ENCODE measurements around the gene GRM6.

Gene GRM6

DNA sequence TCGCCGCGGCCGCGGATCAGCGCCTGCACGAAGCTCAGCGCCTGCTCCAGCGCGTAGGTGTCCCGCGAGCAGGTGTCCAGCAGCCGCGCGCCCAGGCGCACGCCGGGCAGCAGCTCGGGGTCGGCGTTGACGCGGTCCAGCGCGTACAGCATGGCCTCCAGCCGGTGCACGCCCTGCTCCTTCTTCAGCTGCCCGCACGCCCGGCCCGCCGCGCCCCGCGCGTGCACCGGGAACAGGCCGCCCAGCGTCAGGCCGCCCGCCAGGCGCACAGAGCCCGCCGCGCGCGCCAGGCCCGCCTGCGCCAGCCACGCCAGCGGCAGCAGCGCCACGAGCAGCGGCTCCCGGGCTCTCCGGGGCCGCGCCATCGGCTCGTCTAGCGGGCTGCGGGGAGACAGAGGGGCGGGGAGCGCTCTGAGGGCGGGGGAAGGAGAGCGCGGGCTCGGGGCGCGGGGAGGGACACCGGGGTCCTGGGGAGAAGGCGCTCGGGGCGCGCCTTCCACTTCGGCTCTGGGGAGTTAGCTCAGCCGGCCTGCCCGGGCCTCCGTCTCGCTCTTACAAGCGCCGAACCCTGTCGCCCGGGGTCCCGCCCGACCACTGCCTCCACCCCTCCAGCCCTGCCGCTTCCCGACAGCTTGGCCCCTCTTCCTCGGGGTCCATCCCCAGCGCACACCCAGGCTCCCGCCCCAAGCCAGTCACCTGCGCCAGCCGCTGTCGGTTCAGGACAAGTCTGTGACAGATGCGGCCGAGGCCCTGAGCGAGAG, at the start of gene GRM6:
TSS of gene GRM6 (minus strand) at position 741 of the 761 bp plus-strand sequence. CDS start at position 365, 376 bp downstream.
- ATAC-seq, result no peak

DNA sequence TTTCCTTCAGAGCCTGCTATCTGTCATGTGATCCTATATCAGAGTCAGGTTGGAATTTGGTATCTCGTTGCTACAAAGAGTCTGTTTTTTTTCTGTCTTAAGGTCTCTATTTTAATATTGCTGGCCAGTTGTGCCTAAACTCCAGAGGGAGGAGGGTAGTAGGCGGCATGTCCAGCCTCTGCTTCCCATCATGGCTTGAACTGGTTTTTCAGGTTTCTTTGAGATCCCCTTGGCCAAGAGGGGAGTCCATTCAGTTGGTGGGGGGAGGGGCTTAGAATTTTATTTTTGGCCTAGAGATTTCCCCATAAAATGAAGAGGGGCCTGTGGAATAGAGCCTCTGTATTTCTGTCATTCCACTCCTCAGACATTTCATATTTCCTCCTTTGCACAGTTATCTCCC, 49.6 kb upstream of the GRM6 start:
- ATAC-seq, result no peak

DNA sequence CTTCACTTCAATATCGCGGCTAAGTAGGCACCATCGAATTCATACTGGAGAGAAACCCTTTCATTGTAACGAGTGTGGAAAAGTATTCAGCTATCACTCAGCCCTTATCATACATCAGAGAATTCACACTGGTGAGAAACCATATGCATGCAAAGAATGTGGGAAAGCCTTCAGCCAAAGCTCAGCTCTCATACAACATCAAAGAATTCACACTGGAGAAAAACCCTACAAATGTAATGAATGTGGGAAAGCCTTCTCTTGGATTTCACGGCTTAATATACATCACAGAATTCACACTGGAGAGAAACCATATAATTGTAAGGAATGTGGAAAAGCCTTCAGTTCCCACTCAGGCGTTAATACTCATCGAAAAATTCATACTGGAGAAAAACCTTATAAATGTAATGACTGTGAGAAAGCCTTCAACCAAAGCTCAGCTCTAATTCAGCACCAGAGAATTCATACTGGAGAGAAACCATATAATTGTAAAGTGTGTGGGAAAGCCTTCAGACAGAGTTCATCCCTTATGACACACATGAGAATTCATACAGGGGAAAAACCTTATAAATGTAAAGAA, 38.0 kb upstream of the GRM6 start:
- no peak for ATAC-seq

DNA sequence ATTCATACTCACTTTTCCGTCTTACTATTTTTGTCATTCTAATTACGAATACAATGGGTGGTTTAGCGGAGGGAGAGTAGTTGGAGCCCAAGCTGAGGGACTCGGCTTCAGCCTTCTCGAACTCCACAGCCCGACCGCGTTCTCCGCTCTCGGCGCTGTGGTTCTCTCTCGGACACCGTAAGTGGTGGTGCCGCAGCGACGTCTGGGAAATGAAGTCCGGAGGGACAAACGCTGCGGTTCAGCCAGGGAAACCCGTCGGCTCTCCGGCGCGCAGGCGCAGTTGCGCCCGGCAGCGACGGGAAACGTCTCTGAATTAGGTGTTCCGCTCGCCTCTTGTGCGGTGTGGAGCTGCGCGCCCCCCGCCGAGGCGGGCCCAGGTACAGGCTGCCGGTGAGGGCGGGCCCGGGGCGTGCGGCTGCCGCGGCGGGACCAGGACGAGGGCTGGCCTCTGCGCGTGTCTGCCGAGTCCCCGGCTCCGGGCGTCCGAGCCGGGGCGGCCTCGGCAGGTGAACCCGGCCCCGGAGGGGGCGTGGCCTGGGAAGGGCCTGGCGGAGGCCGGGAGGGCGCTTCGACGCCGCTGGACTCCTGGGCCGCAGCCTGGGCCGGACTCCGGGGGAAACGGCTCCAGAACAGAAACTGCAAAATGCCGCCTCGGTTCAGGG, 28.5 kb upstream of the GRM6 start, which contains the start of gene ZNF879:
TSS of gene ZNF879 (plus strand) at position 277 of the 662 bp plus-strand sequence. CDS start 1,201 bp downstream, outside the sequence.
- peak; percentile 97 for ATAC-seq

GRCh38 chr5:179008667-179009066, 13.5 kb upstream of the GRM6 start:
- ATAC-seq, result no peak

- no peak for ATAC-seq
Observed at GRCh38 chr5:179006564-179006963, 11.4 kb upstream of the GRM6 start.

DNA sequence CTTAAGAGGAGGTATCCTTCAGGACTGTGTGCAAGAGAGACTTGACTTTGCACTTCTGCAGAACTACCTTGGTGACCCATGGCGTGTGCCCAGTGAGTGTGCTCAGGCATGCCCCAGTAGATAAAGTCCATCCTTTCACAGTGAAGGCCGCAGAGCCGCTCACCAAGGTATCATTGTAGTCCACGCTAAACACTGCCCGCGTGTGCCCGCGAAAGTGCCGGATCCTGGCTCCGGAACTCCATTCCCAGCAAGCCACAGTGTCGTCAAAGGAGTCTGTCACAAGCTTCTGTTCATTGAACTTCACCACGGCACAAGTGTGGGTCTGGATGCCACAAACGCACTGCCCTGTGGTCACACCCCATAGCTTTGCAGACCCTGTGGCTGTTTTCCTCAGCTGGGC, 3.3 kb upstream of the GRM6 start:
- ATAC-seq, result no peak

GRCh38 chr5:178997191-178997590, 2.1 kb upstream of the GRM6 start:
- ATAC-seq, result no peak

- ATAC-seq, result no peak
Observed at GRCh38 chr5:178996156-178996555, 1.0 kb upstream of the GRM6 start.

- no peak for ATAC-seq
Observed at GRCh38 chr5:178995341-178995690, 196 bp upstream of the GRM6 start.

DNA sequence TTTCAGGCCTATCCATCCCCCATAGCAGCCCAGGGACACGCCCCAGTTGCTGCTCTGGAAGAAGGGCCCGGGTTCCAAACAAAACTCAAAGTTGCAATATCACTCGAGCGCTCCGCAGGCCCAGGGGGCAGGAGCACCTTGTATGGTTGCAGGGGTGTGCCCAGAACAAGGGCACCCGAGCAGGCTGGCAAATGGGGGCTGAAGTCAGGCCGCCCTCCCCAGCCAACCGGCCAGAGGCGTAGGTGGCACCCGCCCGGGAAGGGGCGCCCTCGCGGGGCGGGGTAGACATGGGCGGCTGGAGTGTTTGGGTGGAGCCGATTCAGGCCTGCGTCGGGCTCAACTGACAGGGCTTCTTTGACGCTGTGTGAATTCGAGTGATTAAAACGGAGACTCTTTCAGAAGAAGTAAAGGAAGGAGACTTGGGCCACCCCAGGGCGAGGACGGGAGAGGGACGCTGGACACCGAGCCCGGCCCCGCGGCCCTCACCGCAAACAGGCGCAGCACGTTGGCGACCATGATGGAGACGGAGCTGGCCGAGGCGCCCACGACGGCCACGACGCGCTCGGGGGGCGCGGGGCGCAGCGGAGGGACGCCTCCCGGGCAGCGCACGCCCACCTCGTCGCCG, 1.1 kb downstream of the GRM6 start:
- ATAC-seq, result no peak

GRCh38 chr5:178993236-178993765, 1.8 kb downstream of the GRM6 start:
- no peak for ATAC-seq

DNA sequence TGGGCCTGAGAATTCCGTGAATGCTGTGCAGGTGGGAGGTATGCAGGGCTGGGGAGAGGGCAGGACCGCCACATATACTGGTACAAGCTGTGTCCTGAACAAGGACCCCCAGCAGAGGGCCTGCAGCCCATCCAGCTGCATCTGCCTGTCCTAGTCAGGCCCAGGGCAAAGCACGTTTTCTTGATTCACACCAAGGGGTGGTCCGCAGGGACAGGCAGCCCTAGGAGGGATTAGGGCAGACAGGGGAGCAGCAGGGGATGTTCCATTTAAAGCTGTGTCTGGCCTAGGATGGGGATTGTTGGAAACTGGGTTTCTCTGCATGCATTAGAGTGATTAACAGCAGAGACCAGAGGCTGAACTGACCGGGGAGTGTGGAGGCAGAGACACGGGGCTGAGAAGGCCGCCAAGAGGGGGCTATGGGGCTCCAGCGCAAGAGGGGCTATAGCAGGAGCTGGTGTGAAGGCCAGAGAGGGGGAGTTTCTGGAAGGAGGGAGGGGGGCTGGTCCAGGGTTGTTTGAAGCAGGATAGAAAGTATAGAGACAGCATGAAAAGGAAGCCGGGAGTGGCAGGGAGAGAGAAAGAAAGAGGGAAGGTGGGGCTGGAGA, 2.7 kb downstream of the GRM6 start:
- ATAC-seq, result no peak

GRCh38 chr5:178991190-178992145, 3.7 kb downstream of the GRM6 start:
- no peak for ATAC-seq

DNA sequence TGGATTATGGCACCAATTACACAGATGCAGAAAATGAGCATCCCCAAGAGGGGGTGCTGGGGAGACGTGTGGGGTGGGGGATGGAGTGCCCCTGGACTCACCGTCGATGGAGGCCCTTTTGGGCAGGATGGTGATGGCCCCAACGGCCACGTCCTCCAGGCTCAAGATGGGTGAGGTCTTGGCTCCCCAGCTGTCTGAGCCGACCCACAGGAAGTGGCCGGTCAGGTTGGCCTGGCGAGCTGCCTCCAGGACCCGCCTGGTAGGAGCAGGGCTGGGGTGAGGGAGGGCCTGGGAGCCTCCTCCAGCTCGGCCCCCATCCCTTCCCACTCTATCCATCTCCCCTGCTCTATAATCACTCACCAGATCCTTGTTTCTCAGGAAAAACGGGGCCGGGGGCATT, 4.6 kb downstream of the GRM6 start:
- no peak for ATAC-seq

DNA sequence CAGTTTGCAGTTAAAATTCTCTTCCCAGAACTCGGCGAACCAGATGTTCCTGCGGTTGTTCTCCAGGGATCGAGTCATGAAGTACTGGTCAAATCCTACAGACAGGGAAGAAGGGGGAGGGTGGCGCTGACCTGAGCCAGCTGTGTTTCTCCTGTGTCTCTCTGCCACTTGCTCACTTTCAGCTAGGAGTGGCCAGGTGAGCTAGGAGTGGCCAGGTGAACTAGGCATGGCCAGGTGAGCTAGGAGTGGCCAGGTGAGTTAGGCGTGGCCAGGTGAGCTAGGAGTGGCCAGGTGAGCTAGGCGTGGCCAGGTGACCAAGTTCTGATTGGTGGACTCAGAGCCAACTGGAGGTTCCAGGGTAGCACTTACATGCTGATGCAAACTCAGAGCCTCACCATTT, 5.8 kb downstream of the GRM6 start:
- no peak for ATAC-seq

DNA sequence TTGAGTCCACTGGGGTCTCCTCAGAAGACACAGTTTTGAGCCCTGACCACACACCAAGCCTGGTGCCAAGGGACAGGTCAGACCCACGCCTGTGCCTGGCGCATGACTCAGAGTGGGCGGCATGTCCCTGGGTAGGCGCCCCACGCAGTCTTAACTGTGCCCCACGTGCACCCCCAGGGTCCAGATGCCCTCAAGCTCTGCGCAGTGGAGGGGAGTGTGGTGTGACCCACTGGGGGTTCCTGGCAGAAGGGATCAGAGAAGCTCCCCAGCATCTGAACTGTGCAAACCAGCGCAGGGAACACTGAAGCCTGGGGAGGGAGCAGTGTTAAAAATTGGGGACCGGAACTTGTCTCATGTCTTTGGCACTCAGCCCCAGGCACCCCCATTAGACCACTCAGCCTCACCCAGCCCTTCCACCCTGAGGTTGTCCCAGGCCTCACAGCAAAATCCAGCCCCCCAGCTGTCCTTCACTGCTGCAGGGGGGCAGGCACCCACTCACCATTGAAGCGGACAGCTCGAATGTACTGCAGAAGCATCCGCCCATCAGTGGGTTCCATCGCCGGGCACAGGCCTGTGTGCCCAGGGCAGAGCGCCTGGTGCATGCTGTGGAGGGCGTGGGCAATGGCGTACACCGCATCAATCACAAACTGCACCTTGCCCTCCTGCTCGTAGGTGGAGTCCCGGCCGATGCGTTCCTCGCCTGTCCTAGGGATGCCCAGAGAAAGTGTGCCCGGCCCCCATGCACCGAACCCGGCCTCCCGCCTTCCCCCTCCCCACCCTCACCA, 6.5 kb downstream of the GRM6 start:
- no peak for ATAC-seq

- ATAC-seq, result no peak
Observed at GRCh38 chr5:178986326-178986960, 8.7 kb downstream of the GRM6 start.

DNA sequence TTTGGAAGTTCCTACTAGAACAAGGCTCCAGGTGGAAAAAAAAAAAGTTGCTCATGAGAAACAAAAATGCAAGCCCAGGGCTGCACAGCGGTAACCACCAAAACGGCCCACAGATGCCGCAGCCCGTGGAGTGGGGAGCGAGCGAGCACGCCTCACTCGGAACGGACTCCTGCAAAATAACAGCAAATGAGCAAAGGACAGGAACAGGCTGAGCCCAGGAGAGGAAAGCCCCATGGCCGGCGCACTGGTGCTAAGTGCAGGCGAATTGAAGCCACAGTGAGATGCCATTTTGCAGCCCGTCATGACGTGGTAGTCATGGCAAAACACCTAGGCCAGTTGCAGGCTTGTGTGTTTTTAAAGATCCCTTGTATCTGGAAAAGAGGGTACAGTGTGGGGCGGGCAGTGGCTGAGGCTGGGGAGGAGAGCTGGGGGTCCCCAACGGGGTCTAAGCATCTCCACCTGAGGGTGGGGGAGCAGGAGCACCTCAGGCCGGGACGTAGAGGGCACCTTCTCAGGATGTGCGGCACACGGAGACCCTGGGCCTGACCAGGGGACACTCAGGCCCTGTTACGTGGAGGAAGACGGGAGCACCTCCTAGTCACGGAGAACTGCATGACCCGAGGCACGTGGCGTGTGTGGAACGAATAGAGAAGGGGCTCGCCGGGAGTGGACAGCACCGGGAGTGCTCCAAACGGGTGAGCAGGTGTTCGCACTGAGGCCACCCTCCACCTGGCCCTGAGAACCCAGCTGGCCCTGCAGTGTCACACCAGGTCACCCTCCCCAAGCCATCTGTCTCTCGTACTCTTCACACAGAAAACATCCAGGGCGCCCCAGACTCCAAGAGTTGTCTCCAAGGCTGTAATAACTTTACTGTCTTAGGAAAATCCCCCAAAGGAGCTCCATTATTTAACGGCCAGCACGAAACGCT, 10.7 kb downstream of the GRM6 start:
- ATAC-seq, result no peak

Data from activated CD4-positive, CD25-positive, alpha-beta regulatory T cell treated with anti-CD3 and anti-CD28 coated beads, Interleukin-2, amount 50 U/mL, for 24 hours (primary cell).